Tibial artery (tissue), 4 donors: ENCODE data around the gene COX4I1.

Experiments
- DNase-seq, 2 donors: peaks; one replicate each; pipeline ENCODE4 v3.0.0-alpha.2; 2019
- H3K27ac ChIP-seq, 2 donors: fragments of 200-600 bp; sonication (generic) in 1 of 2; 1 replicate in 1 of 2; 2 replicates in 1 of 2; pipeline ENCODE4 v1.5.1; 2018 to 2019; ENCODE audit warnings: mild to moderate bottlenecking in 1 of 2
- H3K27me3 ChIP-seq, 2 donors: fragments of 200-600 bp; sonication (generic) in 1 of 2; one replicate each; pipeline versions ENCODE4 v1.5.1 to v1.6.0; 2016 to 2019
- H3K36me3 ChIP-seq, 3 donors: fragments of 200-600 bp; sonication (generic) in 2 of 3; one replicate each; pipeline ENCODE4 v1.5.1; 2016 to 2019; ENCODE audit warnings: mild to moderate bottlenecking in 2 of 3
- H3K4me1 ChIP-seq, 4 donors: fragments of 200-600 bp; sonication (generic) in 2 of 4; 1 replicate in 3 of 4; 2 replicates in 1 of 4; pipeline ENCODE4 v1.5.1; 2016 to 2019
- H3K4me3 ChIP-seq, 2 donors: fragments of 200-600 bp; sonication (generic) in 1 of 2; 1 replicate in 1 of 2; 2 replicates in 1 of 2; pipeline ENCODE4 v1.5.1; 2018 to 2019; ENCODE audit warnings: mild to moderate bottlenecking in 2 of 2
- H3K9me3 ChIP-seq, 3 donors: fragments of 200-600 bp; sonication (generic) in 1 of 3; one replicate each; pipeline ENCODE4 v1.5.1; 2016 to 2019
- CTCF ChIP-seq, 2 experiments: fragments of 200-600 bp in 1 of 2; fragments of 450-650 bp in 1 of 2; IDR thresholded peaks; one replicate each; pipeline ENCODE4 v1.5.1; 2017 to 2019; ENCODE audit warnings: antibody characterized with exemption in 2 of 2, mild to moderate bottlenecking in 1 of 2, moderate library complexity in 1 of 2
- intact Hi-C: fragments of 100-400 bp; cut with DNase I; formaldehyde crosslinking; loops from one replicate; pipeline ENCODE4 v1.15.0; 2023; ENCODE audit warnings: low total_unique reads

Gene COX4I1

DNA sequence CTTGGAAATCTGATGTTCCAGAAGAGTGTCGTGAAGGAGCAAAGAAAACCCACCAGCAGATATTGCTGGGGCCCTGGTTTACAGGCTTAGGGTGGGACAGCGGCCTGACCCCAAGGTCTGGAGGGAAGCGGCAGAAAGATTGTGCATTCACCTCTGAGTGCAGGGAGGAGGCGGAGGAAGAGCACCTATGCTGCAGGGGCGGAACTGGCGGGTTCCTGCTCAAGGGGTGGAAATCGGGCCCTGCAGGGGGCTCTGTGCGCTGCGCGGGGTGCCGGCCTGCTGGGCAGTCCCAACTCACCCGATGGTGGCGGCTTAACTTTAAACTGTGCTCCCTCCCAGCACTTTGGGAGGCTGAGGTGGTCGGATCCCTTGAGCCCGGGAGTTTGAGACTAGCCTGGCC lies 47.5 kb downstream of the COX4I1 start:
- H3K27me3 ChIP-seq, result peaks cover 0 to 33% of the 10 kb centered on the region in 2 donors
- no peak for DNase-seq
- H3K4me3 ChIP-seq, result no peak overlapping the region
- no peaks in the 10 kb centered on the region for H3K36me3 ChIP-seq
- intact Hi-C loops, result no loop called here
- H3K27ac ChIP-seq, result no peak overlapping the region
- no peaks in the 10 kb centered on the region for H3K4me1 ChIP-seq
- H3K9me3 ChIP-seq, result no peaks in the 10 kb centered on the region
- no peak for TF ChIP-seq CTCF (IDR thresholded peaks at IDR 0.05)

DNA sequence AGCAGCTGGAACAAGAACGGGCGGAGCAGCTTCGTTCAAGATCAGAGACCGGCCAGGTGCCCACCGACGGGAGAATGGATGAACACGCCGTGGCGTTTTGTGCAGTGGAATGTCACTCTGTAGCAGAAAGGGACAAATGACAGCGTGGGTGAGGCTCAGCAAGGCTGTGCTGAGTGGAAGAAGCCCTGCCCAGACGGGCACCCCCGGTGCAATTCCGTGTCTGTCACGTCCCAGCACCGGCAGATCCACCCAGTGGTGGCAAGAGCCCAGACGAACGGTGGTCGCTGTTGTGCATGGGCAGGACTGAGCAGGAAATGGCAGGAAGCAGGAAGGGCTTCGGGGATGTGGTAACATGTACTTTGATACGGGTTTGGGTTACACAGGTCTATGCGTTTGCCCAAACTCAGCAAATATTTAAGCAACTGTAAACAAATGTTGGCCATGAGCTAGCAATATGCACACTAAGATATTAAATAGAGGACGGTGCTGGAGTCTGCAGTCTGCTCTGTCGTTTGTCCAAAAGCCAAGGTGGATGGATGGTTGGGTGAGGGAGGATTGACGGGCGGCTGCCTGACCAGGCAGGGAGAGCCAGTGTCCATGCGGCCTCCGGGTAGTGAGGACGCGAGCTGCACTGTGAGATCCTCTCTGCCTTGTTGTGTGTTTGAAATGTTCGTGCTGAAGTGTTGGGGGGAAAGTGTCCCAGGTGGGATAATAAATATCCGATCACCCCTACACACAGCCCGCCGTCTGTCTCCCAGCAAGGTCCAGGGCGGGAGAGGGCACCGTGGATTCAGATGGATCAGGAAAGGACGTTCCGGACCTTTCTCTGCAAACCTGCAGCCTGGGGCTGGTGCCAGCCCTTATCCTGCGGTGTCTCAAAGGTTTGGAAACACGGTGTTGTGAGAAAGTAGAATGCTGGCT lies 48.4 kb downstream of the COX4I1 start:
- peaks cover 0 to 33% of the 10 kb centered on the region in 2 donors for H3K27me3 ChIP-seq
- no peak overlapping the region for H3K27ac ChIP-seq
- intact Hi-C loops, result no loop called here

DNA sequence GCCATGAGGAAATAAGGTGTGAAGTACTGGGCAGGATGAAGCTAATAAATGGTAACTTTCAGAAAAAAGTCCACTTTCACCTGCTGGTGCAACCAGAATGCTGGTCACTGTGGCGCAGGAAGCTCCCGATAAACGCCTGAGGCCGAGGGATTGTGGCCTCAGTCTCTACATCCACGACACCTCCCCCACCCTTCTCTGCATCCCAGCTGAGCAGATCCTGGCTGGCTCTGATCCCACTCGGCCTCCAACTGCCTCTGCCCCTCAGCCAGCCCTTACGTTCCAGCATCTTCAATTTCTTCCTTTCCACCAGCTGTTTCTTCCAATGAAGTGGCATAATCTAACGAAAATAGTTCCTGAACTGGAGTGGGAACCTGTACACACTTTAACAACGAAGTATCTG lies 49.5 kb downstream of the COX4I1 start:
- DNase-seq, result peak in 1 of 2 donors; percentile 35
- no peak for TF ChIP-seq CTCF (IDR thresholded peaks at IDR 0.05)
- Histone ChIP-seq H3K27ac (no peak overlapping the region), H3K27me3 (peaks cover 0 to 26% of the 10 kb centered on the region in 2 donors), H3K4me3 (no peak overlapping the region), H3K36me3 (no peaks in the 10 kb centered on the region), H3K9me3 (no peaks in the 10 kb centered on the region), H3K4me1 (no peaks in the 10 kb centered on the region)
- intact Hi-C loops, result no loop called here

More for the DNA sequence above, 48.4 kb downstream of the COX4I1 start:
- no peak for TF ChIP-seq CTCF (IDR thresholded peaks at IDR 0.05)
- no peak overlapping the region for H3K4me3 ChIP-seq
- H3K4me1 ChIP-seq, result no peaks in the 10 kb centered on the region
- H3K9me3 ChIP-seq, result no peaks in the 10 kb centered on the region
- H3K36me3 ChIP-seq, result no peaks in the 10 kb centered on the region
- DNase-seq, result peak in 1 of 2 donors; percentile 51

DNA sequence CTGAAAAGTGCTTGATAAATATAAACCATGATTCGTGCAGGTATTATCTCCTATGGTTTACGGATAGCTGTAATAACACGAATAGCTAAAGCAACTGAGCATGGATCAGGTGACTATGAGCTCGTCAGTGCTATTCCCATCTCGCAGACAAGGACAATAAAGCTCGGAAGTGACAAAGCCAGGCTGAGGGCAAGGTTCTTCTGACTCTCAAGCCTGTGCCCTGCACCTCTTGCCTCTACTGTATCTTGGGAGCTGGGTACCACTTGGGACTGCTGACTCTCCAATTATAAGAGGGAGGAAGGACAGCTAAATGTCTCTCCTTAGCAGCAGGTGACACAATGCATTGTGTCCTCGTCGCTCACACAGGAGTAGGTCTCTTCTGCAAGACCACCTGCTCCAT lies 49.9 kb downstream of the COX4I1 start:
- no peak for TF ChIP-seq CTCF (IDR thresholded peaks at IDR 0.05)
- intact Hi-C loops, result no loop called here
- Histone ChIP-seq H3K4me3 (no peak overlapping the region), H3K9me3 (no peaks in the 10 kb centered on the region), H3K4me1 (no peaks in the 10 kb centered on the region), H3K27me3 (peaks cover 0 to 26% of the 10 kb centered on the region in 2 donors), H3K36me3 (no peaks in the 10 kb centered on the region), H3K27ac (no peak overlapping the region)
- DNase-seq, result peak in 1 of 2 donors; percentile 31

DNA sequence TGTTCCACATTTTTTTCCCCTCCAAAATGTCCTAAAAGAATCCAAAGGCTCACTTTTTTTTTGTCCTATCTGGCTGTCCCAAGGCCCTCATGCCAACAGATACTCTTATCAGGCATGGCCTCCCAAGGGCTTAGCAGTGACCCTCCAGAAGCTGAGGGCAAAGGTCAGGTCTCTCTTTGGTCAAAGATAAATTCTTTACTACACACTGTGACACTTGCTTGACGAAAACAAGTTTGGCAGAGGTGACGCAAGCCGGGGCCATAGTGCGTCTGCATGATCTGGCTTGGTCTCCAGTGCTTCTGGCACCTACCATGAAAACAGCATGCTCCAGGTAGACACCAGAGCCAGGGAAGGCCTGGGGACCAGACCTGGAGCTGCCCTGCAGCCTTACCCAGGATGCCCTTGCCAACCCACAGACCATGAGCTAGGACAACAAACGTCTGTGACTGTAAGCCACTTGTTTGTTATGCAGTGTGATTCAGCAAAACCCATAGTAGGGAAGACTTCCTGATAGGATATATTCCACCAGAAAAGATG lies 50.9 kb downstream of the COX4I1 start:
- Histone ChIP-seq H3K9me3 (no peaks in the 10 kb centered on the region), H3K27ac (no peak overlapping the region), H3K27me3 (peaks cover 0 to 21% of the 10 kb centered on the region in 2 donors), H3K36me3 (no peaks in the 10 kb centered on the region), H3K4me3 (no peak overlapping the region), H3K4me1 (no peaks in the 10 kb centered on the region)
- TF ChIP-seq CTCF (IDR thresholded peaks at IDR 0.05), result no peak
- intact Hi-C loops, result no loop called here
- peak in 1 of 2 donors; percentile 20 for DNase-seq
